K562 (cell line): ENCODE data around the gene RNF126. TPM values are rescaled to one million over a fixed set of nuclear protein-coding genes. Genes with fewer than 3 reads are reported as not detected.

ENCODE experiments used
- ATAC-seq: fragments of 200-7000 bp; cut with Tn5 transposase; 3 replicates; pipeline ENCODE4 v1.9.1; 2020; ENCODE audit warnings: moderate library complexity
- BruUV-seq: library from RNA; stranded (reverse); fragments of 400-500 nt; replicated peaks from 2 replicates; lab custom pipeline; 2021; lab: Mats Ljungman, UMichigan
- CTCF ChIA-PET: fragments of 300-600 bp; formaldehyde crosslinking; extraction: SDS; loops from one replicate; lab custom pipeline; 2021; ENCODE audit warnings: low intra/inter-chr PET ratio; lab: Yijun Ruan, JAX
- POLR2A ChIA-PET: fragments of 300-600, 350-650 bp; sonication (Branson Sonifier 250); formaldehyde crosslinking; extraction: SDS; loops from one replicate; lab custom pipeline; 2021; ENCODE audit warnings: antibody characterized with exemption, inconsistent platforms; lab: Yijun Ruan, JAX
- DNase-seq, 4 experiments: peaks; one replicate each; pipeline versions ENCODE4 v3.0.0 to v3.0.0-alpha.2; 2011 to 2018; ENCODE audit warnings: low spot score in 3 of 4, mixed read lengths in 3 of 4; ENCODE audit errors: extremely low read depth in 1 of 4
- FAIRE-seq: peaks from 2 replicates; lab custom pipeline; 2011; peaks lifted over from hg19 to GRCh38; lab: Jason Lieb, UNC
- H2AFZ ChIP-seq: 2 replicates; pipeline ENCODE4 v1.6.0; 2011; ENCODE audit warnings: low read depth, low read length, control low read depth, inconsistent platforms
- H3K27ac ChIP-seq: fragments of 200-600 bp; 3 replicates; pipeline ENCODE4 v1.8.0; 2011; ENCODE audit warnings: low read depth, mild to moderate bottlenecking, control low read depth, inconsistent platforms, low read length, moderate library complexity, mixed read lengths; ENCODE audit errors: extremely low read depth
- H3K27me3 ChIP-seq, 2 experiments: fragments of 300-600 bp in 1 of 2; 2 replicates in 1 of 2; 3 replicates in 1 of 2; pipeline versions ENCODE4 v1.6.0 to v1.8.0; 2011; ENCODE audit warnings: inconsistent platforms in 2 of 2, low read length in 2 of 2, mild to moderate bottlenecking in 1 of 2, mixed read lengths in 1 of 2, moderate library complexity in 1 of 2; ENCODE audit not compliant: control insufficient read depth in 2 of 2, insufficient read depth in 2 of 2
- H3K36me3 ChIP-seq: fragments of 300-600 bp; 3 replicates; pipeline ENCODE4 v1.8.0; 2011; ENCODE audit warnings: mild to moderate bottlenecking, low read length, inconsistent platforms; ENCODE audit not compliant: control insufficient read depth, insufficient read depth
- H3K4me1 ChIP-seq, 2 experiments: fragments of 200-600 bp in 1 of 2; replicated peaks in 1 of 2; 2 replicates in 1 of 2; 3 replicates in 1 of 2; pipeline versions ENCODE4 v1.5.1 to v1.8.0; 2011; ENCODE audit warnings: inconsistent platforms in 2 of 2, low read length in 2 of 2, mild to moderate bottlenecking in 1 of 2, mixed read lengths in 1 of 2, moderate library complexity in 1 of 2; ENCODE audit not compliant: control insufficient read depth in 2 of 2, insufficient read depth in 2 of 2
- H3K4me2 ChIP-seq: 2 replicates; pipeline ENCODE4 v1.6.1; 2011; ENCODE audit warnings: low read length, control low read depth, inconsistent platforms, mixed read lengths; ENCODE audit not compliant: insufficient read depth
- H3K4me3 ChIP-seq: fragments of 200-600 bp; sonication (generic), shearing (Covaris generic); 2 replicates; pipeline ENCODE4 v1.5.1; 2016; ENCODE audit warnings: control low read depth, inconsistent platforms
- H3K79me2 ChIP-seq: fragments of 200-600 bp; 3 replicates; pipeline ENCODE4 v1.8.0; 2011; ENCODE audit warnings: low read length, inconsistent platforms; ENCODE audit not compliant: control insufficient read depth, insufficient read depth
- H3K9ac ChIP-seq, 2 experiments: 2 replicates each; pipeline versions ENCODE4 v1.6.0 to v1.6.1; 2011; ENCODE audit warnings: low read depth in 2 of 2, low read length in 2 of 2, control low read depth in 1 of 2, inconsistent platforms in 1 of 2, mild to moderate bottlenecking in 1 of 2, mixed read lengths in 1 of 2; ENCODE audit not compliant: insufficient read depth in 1 of 2
- H3K9me1 ChIP-seq: one replicate; pipeline ENCODE4 v1.6.0; 2011; ENCODE audit warnings: inconsistent platforms, mild to moderate bottlenecking, low read length, moderate library complexity; ENCODE audit not compliant: control insufficient read depth, insufficient read depth
- H3K9me3 ChIP-seq: replicated peaks from 2 replicates; pipeline ENCODE4 v1.5.1; 2011; ENCODE audit warnings: low read depth, low read length, inconsistent platforms; ENCODE audit not compliant: control insufficient read depth, insufficient read depth
- H4K20me1 ChIP-seq: replicated peaks from 2 replicates; pipeline ENCODE4 v1.6.1; 2011; ENCODE audit warnings: low read length, inconsistent platforms, mixed read lengths; ENCODE audit not compliant: control insufficient read depth, insufficient read depth
- KLF1 ChIP-seq: fragments of 450-650 bp; IDR thresholded peaks from 2 replicates; pipeline ENCODE4 v1.6.1; 2016; ENCODE audit warnings: missing genetic modification characterization, missing compliant biosample characterization
- POLR2G ChIP-seq: fragments of 200-400 bp; formaldehyde crosslinking; IDR thresholded peaks from 2 replicates; pipeline ENCODE4 v1.6.1; 2017; ENCODE audit warnings: low read depth, mild to moderate bottlenecking, antibody characterized with exemption, low read length, moderate library complexity
- RBFOX2 ChIP-seq: fragments of 200-400 bp; formaldehyde crosslinking; IDR thresholded peaks from 2 replicates; pipeline ENCODE4 v1.6.1; 2017; ENCODE audit warnings: low read depth, mild to moderate bottlenecking, low read length, moderate library complexity
- ZNF253 ChIP-seq: fragments of 250-450 bp; sonication (Bioruptor Pico); conservative IDR thresholded peaks from 2 replicates; pipeline ENCODE4 v1.6.1; 2021; ENCODE audit warnings: mild to moderate bottlenecking
- WGBS: fragments of 100-300 bp; shearing (Covaris generic); methylation state at CpG from one replicate; pipeline ENCODE4 v1.1.6; 2016; ENCODE audit warnings: low coverage, mixed read lengths; ENCODE audit not compliant: insufficient coverage; ENCODE audit errors: missing lambda C conversion rate; 5-methylcytosine and 5-hydroxymethylcytosine counted together
- in situ Hi-C: fragments of 300-500 bp; cut with MboI; formaldehyde crosslinking; loops from 4 replicates; pipeline ENCODE4 v1.15.0; 2018; ENCODE audit warnings: inconsistent platforms, mixed read lengths
- intact Hi-C: fragments of 100-400 bp; cut with micrococcal nuclease; formaldehyde crosslinking; loops from 2 replicates; pipeline ENCODE4 v1.14.2; 2022
- polyA plus RNA-seq, 8 experiments: library from polyadenylated mRNA; depleted of rRNA in 4 of 8; stranded (reverse) in 5 of 8; unstranded in 3 of 8; fragments of >200 nt; fragmentation: Nextera tagmentation in 2 of 8; fragmentation: Illumina TruSeq in 1 of 8; extraction: Ambion mirVana in 2 of 8; extraction: Trizol in 1 of 8; gene quantifications; 2 replicates each; pipeline versions ENCODE4 v1.2.1 to v1.2.3, GENCODE V29; 2011 to 2014; ENCODE audit warnings: inconsistent platforms in 1 of 8, missing spikeins in 1 of 8
- total RNA-seq, 7 experiments: library from RNA; depleted of rRNA in 6 of 7; stranded (reverse); fragments of >200 nt in 6 of 7; fragmentation: Illumina TruSeq in 2 of 7; extraction: Trizol in 2 of 7; gene quantifications; 2 replicates each; pipeline versions ENCODE4 v1.2.1 to v1.2.3, GENCODE V29; 2011 to 2021; ENCODE audit warnings: low replicate concordance in 1 of 7

RNF126 gene
- total and polyA plus RNA-seq, 9 of the 15 experiments (the other 6 are each of a cell fraction or from before 2014, with no cell fraction given), result 0.27 to 101 (median 12.3) TPM

DNA sequence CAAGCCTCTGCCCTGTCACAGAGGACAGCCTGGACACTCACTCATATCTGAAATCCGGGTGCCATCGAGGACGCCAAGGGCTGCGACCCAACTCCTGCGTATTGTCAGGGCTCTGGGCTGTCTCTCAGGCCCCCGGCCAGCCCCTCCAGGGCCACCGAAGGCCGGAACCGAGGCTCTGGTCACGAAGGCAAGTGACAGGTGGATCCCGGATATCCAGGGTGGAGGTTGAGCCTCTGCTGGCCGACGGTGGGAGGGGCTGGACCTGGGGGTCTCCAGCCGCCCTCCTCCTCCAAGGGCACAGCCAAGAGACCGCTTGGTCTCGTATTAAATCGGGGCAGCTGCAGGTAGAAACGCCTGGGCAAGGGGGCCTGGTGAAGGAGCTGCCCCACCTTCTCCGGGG is 5.4 kb downstream of the RNF126 start:
- no peak overlapping the region for H3K4me3 ChIP-seq
- H3K4me1 ChIP-seq, result peaks cover 14 to 78% of the 10 kb centered on the region in 2 experiments
- POLR2A ChIA-PET, result interaction anchor here (1.2 to 1.5 kb wide), 2 partner anchors 9 to 24 kb away, joined by 4 to 6 read pairs; partner anchors contain the start of gene POLRMT
- CTCF ChIA-PET, result no interaction called here
- peaks cover 14% of the 10 kb centered on the region for H3K9me1 ChIP-seq
- WGBS, result 93% methylated on average over 15 of the region's 19 CpGs
- TF ChIP-seq RBFOX2, result peak; percentile 41
- peak; percentile 8; the same call in 1 of the 2 replicates for TF ChIP-seq POLR2G
- no peak for TF ChIP-seq ZNF253 (CRISPR knock-in tag)
- no peak for TF ChIP-seq KLF1 (tag)
- TF ChIP-seq, all 486 proteins: peak for 2
- intact Hi-C loops (no loop called here), in situ Hi-C loops (no loop called here)
- Histone ChIP-seq H4K20me1 (peaks cover 60% of the 10 kb centered on the region), H3K36me3 (peaks cover 87% of the 10 kb centered on the region; the same call in 2 of the 3 replicates), H3K9ac (no peak overlapping the region; a peak in 1 of 4 replicates), H2AFZ (no peak overlapping the region), H3K27ac (no peak overlapping the region), H3K9me3 (no peaks in the 10 kb centered on the region), H3K27me3 (no peaks in the 10 kb centered on the region), H3K79me2 (peaks cover 98% of the 10 kb centered on the region), H3K4me2 (no peak overlapping the region)
- BruUV-seq, result no TSS peak
- FAIRE-seq, result no peak
- no peak for DNase-seq
- ATAC-seq, result no peak
